ENCODE results near the gene ENTPD2. TPM values are rescaled to one million over a fixed set of nuclear protein-coding genes. Genes with fewer than 3 reads are reported as not detected.

The ENTPD2 gene
- total and polyA plus RNA-seq, 8 donors, result 0.91 to 6.5 (median 2.7) TPM

- no peak for FAIRE-seq
- Histone ChIP-seq H3K27ac (no peak overlapping the region), H3K9me3 (no peaks in the 10 kb centered on the region), H3K36me3 (no peaks in the 10 kb centered on the region), H3K4me1 (peaks cover 19 to 25% (median 20%) of the 10 kb centered on the region in 3 donors), H3K4me3 (no peak overlapping the region), H3K27me3 (no peaks in the 10 kb centered on the region)
- ATAC-seq, result no peak
- no peak for TF ChIP-seq CTCF (IDR thresholded peaks at IDR 0.05)
- peak in 1 of 6 donors; percentile 52 for DNase-seq
- intact Hi-C loops (cut with DNase I), result no loop called here
- 70 to 79% methylated on average over 16 of the region's 16 CpGs for WGBS, 2 donors
These were observed 3.7 kb upstream of the ENTPD2 start for GRCh38 chr9:137057545-137057944.

GRCh38 chr9:137056739-137057415 is 3.0 kb upstream of the ENTPD2 start:
- ATAC-seq (no peak), FAIRE-seq (no peak), DNase-seq (no peak)
- Histone ChIP-seq H3K4me3 (no peak overlapping the region), H3K4me1 (peaks cover 19 to 25% (median 20%) of the 10 kb centered on the region in 3 donors), H3K27ac (no peak overlapping the region), H3K9me3 (no peaks in the 10 kb centered on the region), H3K27me3 (no peaks in the 10 kb centered on the region), H3K36me3 (no peaks in the 10 kb centered on the region)
- no peak for TF ChIP-seq CTCF (IDR thresholded peaks at IDR 0.05)
- WGBS, 2 donors, result 86 to 87% methylated on average over 17 of the region's 17 CpGs
- intact Hi-C loops (cut with DNase I), result no loop called here

GRCh38 chr9:137055385-137056364 is 1.8 kb upstream of the ENTPD2 start:
- 13 to 15% methylated on average over 27 to 28 of the region's 28 CpGs for WGBS, 2 donors
- DNase-seq (peak; percentile 92 to 99 (median 96)), FAIRE-seq (no peak), ATAC-seq (peak; percentile 81 to 92 (median 90))
- no peaks in the 10 kb centered on the region for H3K9me3 ChIP-seq
- no peaks in the 10 kb centered on the region for H3K36me3 ChIP-seq
- H3K4me3 ChIP-seq, result no peak overlapping the region
- H3K4me1 ChIP-seq, result peaks cover 19 to 25% (median 20%) of the 10 kb centered on the region in 3 donors
- peak overlapping the region; percentile 67 to 82 (median 68) for H3K27ac ChIP-seq
- intact Hi-C loops (cut with DNase I), result no loop called here
- no peak for TF ChIP-seq CTCF (IDR thresholded peaks at IDR 0.05)
- H3K27me3 ChIP-seq, result no peaks in the 10 kb centered on the region

GRCh38 chr9:137054932-137055384 is 1.1 kb upstream of the ENTPD2 start:
- H3K27me3 ChIP-seq, result no peaks in the 10 kb centered on the region
- peaks cover 19 to 25% (median 20%) of the 10 kb centered on the region in 3 donors for H3K4me1 ChIP-seq
- no peaks in the 10 kb centered on the region for H3K36me3 ChIP-seq
- H3K4me3 ChIP-seq, result peak overlapping the region in 2 of 4 donors; percentile 50 to 52
- peak overlapping the region; percentile 67 to 82 (median 68) for H3K27ac ChIP-seq
- ATAC-seq, result no peak
- no peaks in the 10 kb centered on the region for H3K9me3 ChIP-seq
- intact Hi-C loops (cut with DNase I), result no loop called here
- FAIRE-seq, result no peak
- WGBS, 2 donors, result 70 to 73% methylated on average over 17 of the region's 17 CpGs
- TF ChIP-seq CTCF (IDR thresholded peaks at IDR 0.05), result no peak
- DNase-seq, result peak in 2 of 6 donors; percentile 49 to 74
